HepG2 (cell line): Measurements from ENCODE around the gene AUTS2. TPM values are rescaled to one million over a fixed set of nuclear protein-coding genes. Genes with fewer than 3 reads are reported as not detected.
A peak's percentile ranks its signal among the peaks of the same experiment; 100 is the strongest.

ENCODE experiments used
- ATAC-seq: fragments of 200-7000 bp; cut with Tn5 transposase; 3 replicates; pipeline ENCODE4 v1.9.1; 2020; ENCODE audit warnings: mild to moderate bottlenecking, moderate library complexity
- BruUV-seq: library from RNA; stranded (reverse); fragments of 400-500 nt; replicated peaks from 2 replicates; lab custom pipeline; 2021; lab: Mats Ljungman, UMichigan
- CTCF ChIA-PET: fragments of 300-600 bp; formaldehyde crosslinking; extraction: SDS; loops from one replicate; lab custom pipeline; 2021; ENCODE audit warnings: low total read pairs, inconsistent platforms, low intra/inter-chr PET ratio; lab: Yijun Ruan, JAX
- POLR2A ChIA-PET: fragments of 350-600 bp; sonication (Branson Sonifier 250); formaldehyde crosslinking; loops from one replicate; lab custom pipeline; 2020; ENCODE audit warnings: antibody characterized with exemption, inconsistent platforms; lab: Yijun Ruan, JAX
- DNase-seq: peaks from one replicate; pipeline ENCODE4 v3.0.0-alpha.2; 2015; ENCODE audit warnings: low spot score
- FAIRE-seq: peaks from 3 replicates; lab custom pipeline; 2011; peaks lifted over from hg19 to GRCh38; lab: Jason Lieb, UNC
- H2AFZ ChIP-seq: one replicate; pipeline ENCODE4 v1.6.1; 2011; ENCODE audit warnings: low read length, inconsistent platforms
- H3K27ac ChIP-seq: fragments of 300-600 bp; 3 replicates; pipeline ENCODE4 v1.8.0; 2011; ENCODE audit warnings: mixed run types, mild to moderate bottlenecking, mixed read lengths, low read length, inconsistent platforms; ENCODE audit not compliant: insufficient read depth; ENCODE audit errors: extremely low read length
- H3K27me3 ChIP-seq, 2 experiments: fragments of 200-600 bp in 1 of 2; 2 replicates in 1 of 2; 3 replicates in 1 of 2; pipeline versions ENCODE4 v1.6.0 to v1.8.0; 2011; ENCODE audit warnings: low read length in 2 of 2, mild to moderate bottlenecking in 2 of 2, moderate library complexity in 2 of 2, inconsistent platforms in 1 of 2; ENCODE audit not compliant: insufficient read depth in 2 of 2, control insufficient read depth in 1 of 2
- H3K36me3 ChIP-seq, 2 experiments: fragments of 200-600 bp in 1 of 2; replicated peaks in 1 of 2; 2 replicates in 1 of 2; 3 replicates in 1 of 2; pipeline versions ENCODE4 v1.5.1 to v1.8.0; 2011; ENCODE audit warnings: low read length in 2 of 2, inconsistent platforms in 1 of 2; ENCODE audit not compliant: insufficient read depth in 2 of 2, control insufficient read depth in 1 of 2
- H3K4me1 ChIP-seq: 2 replicates; pipeline ENCODE4 v1.5.1; 2012; ENCODE audit warnings: low read length, inconsistent platforms; ENCODE audit not compliant: insufficient read depth
- H3K4me2 ChIP-seq: 2 replicates; pipeline ENCODE4 v1.6.0; 2011; ENCODE audit warnings: low read depth, low read length, inconsistent platforms
- H3K4me3 ChIP-seq, 3 experiments: fragments of 200-600 bp in 1 of 3; sonication (generic), shearing (Covaris generic) in 1 of 3; replicated peaks in 1 of 3; 2 replicates each; pipeline ENCODE4 v1.5.1; 2011 to 2016; ENCODE audit warnings: low read length in 3 of 3, inconsistent platforms in 2 of 3, low read depth in 2 of 3, mild to moderate bottlenecking in 2 of 3, control low read depth in 1 of 3, mixed read lengths in 1 of 3; ENCODE audit not compliant: insufficient read depth in 1 of 3
- H3K79me2 ChIP-seq: one replicate; pipeline ENCODE4 v1.6.1; 2011; ENCODE audit warnings: low read length, inconsistent platforms; ENCODE audit not compliant: insufficient read depth
- H3K9ac ChIP-seq: 2 replicates; pipeline ENCODE4 v1.6.0; 2011; ENCODE audit warnings: mild to moderate bottlenecking, low read depth, low read length, inconsistent platforms; ENCODE audit not compliant: insufficient read depth
- H3K9me3 ChIP-seq: 2 replicates; pipeline ENCODE4 v1.5.1; 2012; ENCODE audit warnings: mild to moderate bottlenecking, low read length
- H4K20me1 ChIP-seq: 2 replicates; pipeline ENCODE4 v1.6.0; 2011; ENCODE audit warnings: inconsistent platforms, mild to moderate bottlenecking, low read length, moderate library complexity; ENCODE audit not compliant: insufficient read depth
- CTCF ChIP-seq: sonication (generic); formaldehyde crosslinking; IDR thresholded peaks from 2 replicates; pipeline ENCODE4 v1.5.0; 2020; ENCODE audit warnings: mild to moderate bottlenecking, missing genetic modification reagents, moderate library complexity
- LRRFIP1 ChIP-seq: sonication (generic); formaldehyde crosslinking; conservative IDR thresholded peaks from 2 replicates; pipeline ENCODE4 v1.4.0; 2020; ENCODE audit warnings: missing genetic modification reagents
- SOX6 ChIP-seq, 2 experiments: fragments of 450-650 bp in 1 of 2; sonication (generic) in 1 of 2; formaldehyde crosslinking in 1 of 2; IDR thresholded peaks; 2 replicates each; pipeline versions ENCODE4 v1.4.0 to v1.6.1; 2017 to 2020; ENCODE audit warnings: antibody characterized with exemption in 1 of 2, mild to moderate bottlenecking in 1 of 2, missing genetic modification reagents in 1 of 2
- STAG1 ChIP-seq: sonication (generic); formaldehyde crosslinking; IDR thresholded peaks from 2 replicates; pipeline ENCODE4 v1.4.0; 2020; ENCODE audit warnings: missing genetic modification reagents
- TRIM24 ChIP-seq: sonication (generic); formaldehyde crosslinking; IDR thresholded peaks from 2 replicates; pipeline ENCODE4 v1.8.0; 2022; ENCODE audit warnings: mild to moderate bottlenecking, missing genetic modification reagents
- ZC3H4 ChIP-seq: sonication (generic); formaldehyde crosslinking; IDR thresholded peaks from 2 replicates; pipeline ENCODE4 v1.4.0; 2020; ENCODE audit warnings: missing genetic modification reagents, borderline replicate concordance
- ZKSCAN1 ChIP-seq: fragments of 150-350 bp; IDR thresholded peaks from 2 replicates; pipeline ENCODE4 v1.6.1; 2014; ENCODE audit warnings: low read length
- ZNF441 ChIP-seq: sonication (generic); formaldehyde crosslinking; IDR thresholded peaks from 2 replicates; pipeline ENCODE4 v1.7.0; 2021; ENCODE audit warnings: missing genetic modification reagents, borderline replicate concordance
- ZNF678 ChIP-seq: sonication (generic); formaldehyde crosslinking; IDR thresholded peaks from 2 replicates; pipeline ENCODE4 v1.4.0; 2020; ENCODE audit warnings: mild to moderate bottlenecking, missing genetic modification reagents
- WGBS: methylation state at CpG from one replicate; pipeline ENCODE4 v1.1.6; 2017; ENCODE audit warnings: low lambda C conversion rate; 5-methylcytosine and 5-hydroxymethylcytosine counted together
- in situ Hi-C: cut with HindIII; loops from 2 replicates; pipeline ENCODE4 v1.10.0; 2017; ENCODE audit warnings: low pct_unique_long_range_greater_than_20kb; ENCODE audit not compliant: extremely low pct_ligation_motif_present
- intact Hi-C: fragments of 100-400 bp; cut with micrococcal nuclease; formaldehyde crosslinking; loops from one replicate; pipeline ENCODE4 v1.10.0; 2022; ENCODE audit not compliant: unreplicated experiment
- polyA plus RNA-seq, 8 experiments: library from polyadenylated mRNA; depleted of rRNA in 3 of 8; stranded (reverse) in 7 of 8; unstranded in 1 of 8; fragments of >200 nt; fragmentation: Illumina TruSeq in 4 of 8; extraction: Trizol in 4 of 8; gene quantifications; 2 replicates each; pipeline versions ENCODE4 v1.2.1 to v1.2.3, GENCODE V29; 2011 to 2016; ENCODE audit warnings: low read depth in 4 of 8, missing spikeins in 1 of 8, mixed read lengths in 1 of 8; ENCODE audit not compliant: insufficient read depth in 1 of 8
- total RNA-seq, 5 experiments: library from RNA; depleted of rRNA; stranded (reverse); fragments of >200 nt; fragmentation: Illumina TruSeq; extraction: Trizol; gene quantifications; 2 replicates each; pipeline ENCODE4 v1.2.3, GENCODE V29; 2016; ENCODE audit warnings: low read depth in 1 of 5
- TF ChIP-seq, protein P1 (sequence below): sonication (generic); formaldehyde crosslinking; IDR thresholded peaks from 2 replicates; pipeline ENCODE4 v1.5.1; 2020; ENCODE audit warnings: mild to moderate bottlenecking, missing genetic modification reagents, moderate library complexity

Gene AUTS2
- total and polyA plus RNA-seq, 2 of the 13 experiments (the other 11 are each of a cell fraction or from before 2014, with no cell fraction given): 0.38 TPM; not detected in 1

GRCh38 chr7:70807650-70808049, 1209.4 kb downstream of the AUTS2 start:
- intact Hi-C loops: no loop called here
- no peak overlapping the region for H2AFZ ChIP-seq
- H3K4me2 ChIP-seq: no peak overlapping the region
- no peak overlapping the region for H3K27ac ChIP-seq
- WGBS: 72% methylated on average over 9 of the region's 11 CpGs
- in situ Hi-C loops: no loop called here
- no peak overlapping the region for H3K9ac ChIP-seq
- DNase-seq (no peak), FAIRE-seq (no peak), ATAC-seq (no peak)
- peaks cover 8% of the 10 kb centered on the region; the same call in 1 of the 2 replicates for H3K4me1 ChIP-seq
- no peak overlapping the region for H3K4me3 ChIP-seq
- ChIA-PET POLR2A (no interaction called here), CTCF (no interaction called here)
- BruUV-seq: no TSS peak
- no peaks in the 10 kb centered on the region for H3K36me3 ChIP-seq
- no peaks in the 10 kb centered on the region; the same call in none of the 2 replicates for H3K9me3 ChIP-seq
- H3K27me3 ChIP-seq: no peaks in the 10 kb centered on the region
- no peaks in the 10 kb centered on the region for H3K79me2 ChIP-seq
- H4K20me1 ChIP-seq: no peaks in the 10 kb centered on the region
- TF ChIP-seq CTCF (CRISPR knock-in tag): peak; percentile 17
- peak; percentile 37; the same call in 1 of the 2 replicates for TF ChIP-seq STAG1 (CRISPR knock-in tag)
- TF ChIP-seq SOX6 (IDR thresholded peaks at IDR 0.05): no peak
- no peak for TF ChIP-seq SOX6 (CRISPR knock-in tag; IDR thresholded peaks at IDR 0.05)

- ChIA-PET POLR2A (no interaction called here), CTCF (no interaction called here)
- BruUV-seq: no TSS peak
- no peaks in the 10 kb centered on the region for H3K27me3 ChIP-seq
- no peaks in the 10 kb centered on the region for H3K36me3 ChIP-seq
- H4K20me1 ChIP-seq: no peaks in the 10 kb centered on the region
- in situ Hi-C loops: no loop called here
- H3K27ac ChIP-seq: no peak overlapping the region
- H3K9ac ChIP-seq: no peak overlapping the region
- no peak overlapping the region for H3K4me2 ChIP-seq
- peaks cover 8% of the 10 kb centered on the region; the same call in 1 of the 2 replicates for H3K4me1 ChIP-seq
- ATAC-seq (no peak), DNase-seq (no peak), FAIRE-seq (no peak)
- H3K4me3 ChIP-seq: no peak overlapping the region
- WGBS: 33% methylated on average over 6 of the region's 6 CpGs
- H2AFZ ChIP-seq: no peak overlapping the region
- H3K9me3 ChIP-seq: no peaks in the 10 kb centered on the region
- intact Hi-C loops: no loop called here
- no peaks in the 10 kb centered on the region for H3K79me2 ChIP-seq
- TF ChIP-seq ZNF678 (CRISPR knock-in tag) (no peak), LRRFIP1 (CRISPR knock-in tag) (no peak), ZC3H4 (CRISPR knock-in tag) (no peak), TRIM24 (no peak), ZNF441 (CRISPR knock-in tag) (no peak), ZKSCAN1 (no peak)
- TF ChIP-seq, protein P1, sequence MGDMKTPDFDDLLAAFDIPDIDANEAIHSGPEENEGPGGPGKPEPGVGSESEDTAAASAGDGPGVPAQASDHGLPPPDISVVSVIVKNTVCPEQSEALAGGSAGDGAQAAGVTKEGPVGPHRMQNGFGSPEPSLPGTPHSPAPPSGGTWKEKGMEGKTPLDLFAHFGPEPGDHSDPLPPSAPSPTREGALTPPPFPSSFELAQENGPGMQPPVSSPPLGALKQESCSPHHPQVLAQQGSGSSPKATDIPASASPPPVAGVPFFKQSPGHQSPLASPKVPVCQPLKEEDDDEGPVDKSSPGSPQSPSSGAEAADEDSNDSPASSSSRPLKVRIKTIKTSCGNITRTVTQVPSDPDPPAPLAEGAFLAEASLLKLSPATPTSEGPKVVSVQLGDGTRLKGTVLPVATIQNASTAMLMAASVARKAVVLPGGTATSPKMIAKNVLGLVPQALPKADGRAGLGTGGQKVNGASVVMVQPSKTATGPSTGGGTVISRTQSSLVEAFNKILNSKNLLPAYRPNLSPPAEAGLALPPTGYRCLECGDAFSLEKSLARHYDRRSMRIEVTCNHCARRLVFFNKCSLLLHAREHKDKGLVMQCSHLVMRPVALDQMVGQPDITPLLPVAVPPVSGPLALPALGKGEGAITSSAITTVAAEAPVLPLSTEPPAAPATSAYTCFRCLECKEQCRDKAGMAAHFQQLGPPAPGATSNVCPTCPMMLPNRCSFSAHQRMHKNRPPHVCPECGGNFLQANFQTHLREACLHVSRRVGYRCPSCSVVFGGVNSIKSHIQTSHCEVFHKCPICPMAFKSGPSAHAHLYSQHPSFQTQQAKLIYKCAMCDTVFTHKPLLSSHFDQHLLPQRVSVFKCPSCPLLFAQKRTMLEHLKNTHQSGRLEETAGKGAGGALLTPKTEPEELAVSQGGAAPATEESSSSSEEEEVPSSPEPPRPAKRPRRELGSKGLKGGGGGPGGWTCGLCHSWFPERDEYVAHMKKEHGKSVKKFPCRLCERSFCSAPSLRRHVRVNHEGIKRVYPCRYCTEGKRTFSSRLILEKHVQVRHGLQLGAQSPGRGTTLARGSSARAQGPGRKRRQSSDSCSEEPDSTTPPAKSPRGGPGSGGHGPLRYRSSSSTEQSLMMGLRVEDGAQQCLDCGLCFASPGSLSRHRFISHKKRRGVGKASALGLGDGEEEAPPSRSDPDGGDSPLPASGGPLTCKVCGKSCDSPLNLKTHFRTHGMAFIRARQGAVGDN (CRISPR knock-in tag): no peak
These were observed 1210.6 kb downstream of the AUTS2 start for GRCh38 chr7:70808876-70809275.
